ENCODE data around the gene SYCP2.
"Not testable (repeated sequence)": the region's sequence is repeated elsewhere in the genome, so short reads cannot be mapped to it uniquely, and the experiment has no call there.

Gene SYCP2

GRCh38 chr20:59895908-59896307, 37.5 kb downstream of the SYCP2 start:
- no peak for TF ChIP-seq CTCF (conservative IDR thresholded peaks at IDR 0.05; ENCODE audit: control insufficient read depth, insufficient read depth, low read depth, low read length)
- DNase-seq (ENCODE audit: low read depth) = no peak

GRCh38 chr20:59891581-59891980, 41.9 kb downstream of the SYCP2 start:
- no peak for DNase-seq (ENCODE audit: low read depth)
- TF ChIP-seq CTCF (conservative IDR thresholded peaks at IDR 0.05; ENCODE audit: control insufficient read depth, insufficient read depth, low read depth, low read length) = no peak
- no peak overlapping the region for H3K4me3 ChIP-seq (ENCODE audit: control insufficient read depth, low read depth, low read length)

More at GRCh38 chr20:59895908-59896307, 37.5 kb downstream of the SYCP2 start:
- no peak overlapping the region for H3K4me3 ChIP-seq (ENCODE audit: control insufficient read depth, low read depth, low read length)

GRCh38 chr20:59890035-59890434, 43.4 kb downstream of the SYCP2 start:
- not testable (repeated sequence) for DNase-seq (ENCODE audit: low read depth); H3K4me3 ChIP-seq (ENCODE audit: control insufficient read depth, low read depth, low read length)

- no peak for TF ChIP-seq CTCF (conservative IDR thresholded peaks at IDR 0.05; ENCODE audit: control insufficient read depth, insufficient read depth, low read depth, low read length)
- no peak for DNase-seq (ENCODE audit: low read depth)
- no peak overlapping the region for H3K4me3 ChIP-seq (ENCODE audit: control insufficient read depth, low read depth, low read length)
These were observed 45.4 kb downstream of the SYCP2 start for GRCh38 chr20:59888050-59888449.

GRCh38 chr20:59884494-59884893, 48.9 kb downstream of the SYCP2 start:
- TF ChIP-seq CTCF (conservative IDR thresholded peaks at IDR 0.05; ENCODE audit: control insufficient read depth, insufficient read depth, low read depth, low read length) = no peak
- DNase-seq (ENCODE audit: low read depth) = no peak
- H3K4me3 ChIP-seq (ENCODE audit: control insufficient read depth, low read depth, low read length) = no peak overlapping the region

DNA sequence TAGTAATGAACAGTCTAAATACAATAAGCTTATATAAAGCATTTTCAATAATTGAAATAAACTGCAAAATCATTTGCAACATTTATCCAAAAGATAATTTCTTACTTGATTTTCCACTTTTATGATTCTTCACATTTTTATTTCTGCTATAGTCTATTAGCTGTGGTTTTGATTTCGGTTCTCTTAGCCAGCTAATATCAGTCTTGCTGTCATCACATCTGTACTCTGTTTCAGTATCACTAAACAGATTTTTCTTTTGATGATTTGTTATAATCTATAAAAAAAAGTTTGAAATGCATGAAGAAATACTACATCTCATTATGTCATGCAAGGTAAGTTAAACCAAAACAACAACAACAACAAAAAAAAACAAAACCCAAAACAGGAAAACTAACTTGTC, 53.2 kb downstream of the SYCP2 start:
- DNase-seq (ENCODE audit: low read depth) = no peak
- H3K4me3 ChIP-seq (ENCODE audit: control insufficient read depth, low read depth, low read length) = no peak overlapping the region
- TF ChIP-seq CTCF (conservative IDR thresholded peaks at IDR 0.05; ENCODE audit: control insufficient read depth, insufficient read depth, low read depth, low read length) = no peak

- DNase-seq (ENCODE audit: low read depth) = no peak
- no peak overlapping the region for H3K4me3 ChIP-seq (ENCODE audit: control insufficient read depth, low read depth, low read length)
- no peak for TF ChIP-seq CTCF (conservative IDR thresholded peaks at IDR 0.05; ENCODE audit: control insufficient read depth, insufficient read depth, low read depth, low read length)
These were observed 60.0 kb downstream of the SYCP2 start for GRCh38 chr20:59873409-59873808.
